Activated CD4-positive, alpha-beta memory T cell treated with anti-CD3 and anti-CD28 coated beads, Interleukin-2, amount 10 ng/mL, durations not matched to agents 7 days and 5 days (primary cell): ENCODE measurements around the gene LAMP2. TPM values are rescaled to one million over a fixed set of nuclear protein-coding genes. Genes with fewer than 3 reads are reported as not detected.
"Not testable (repeated sequence)": the region's sequence is repeated elsewhere in the genome, so short reads cannot be mapped to it uniquely, and the experiment has no call there.

ENCODE experiments used
- CTCF ChIA-PET: fragments of 350-600 bp; sonication (Branson Sonifier 250); formaldehyde crosslinking; loops from one replicate; lab custom pipeline; 2021; ENCODE audit warnings: antibody characterized with exemption, inconsistent platforms; lab: Charles Lee
- POLR2A ChIA-PET: fragments of 350-600 bp; sonication (Branson Sonifier 250); formaldehyde crosslinking; loops from one replicate; lab custom pipeline; 2021; ENCODE audit warnings: antibody characterized with exemption; lab: Charles Lee
- DNase-seq: peaks from one replicate; pipeline ENCODE4 v3.0.0-alpha.2; 2020
- H3K27ac Mint-ChIP-seq: one replicate; pipeline ENCODE4 v1.8.0; 2021; ENCODE audit warnings: mild to moderate bottlenecking, mixed read lengths
- H3K27me3 Mint-ChIP-seq: one replicate; pipeline ENCODE4 v1.8.0; 2021; ENCODE audit warnings: mixed read lengths
- H3K36me3 Mint-ChIP-seq: one replicate; pipeline ENCODE4 v1.8.0; 2021; ENCODE audit warnings: low read depth, mixed read lengths
- H3K4me1 Mint-ChIP-seq: one replicate; pipeline ENCODE4 v1.8.0; 2021; ENCODE audit warnings: mixed read lengths
- H3K4me3 Mint-ChIP-seq: one replicate; pipeline ENCODE4 v1.8.0; 2021; ENCODE audit warnings: mild to moderate bottlenecking, mixed read lengths
- H3K9me3 Mint-ChIP-seq: one replicate; pipeline ENCODE4 v1.8.0; 2021; ENCODE audit warnings: mixed read lengths
- total RNA-seq, 2 experiments: library from RNA; stranded (reverse); gene quantifications; one replicate each; pipeline ENCODE4 v1.2.3, GENCODE V29; 2021

LAMP2 gene
- 10 to 100 TPM; 59.4 to 60.3 TPM for total RNA-seq

DNA sequence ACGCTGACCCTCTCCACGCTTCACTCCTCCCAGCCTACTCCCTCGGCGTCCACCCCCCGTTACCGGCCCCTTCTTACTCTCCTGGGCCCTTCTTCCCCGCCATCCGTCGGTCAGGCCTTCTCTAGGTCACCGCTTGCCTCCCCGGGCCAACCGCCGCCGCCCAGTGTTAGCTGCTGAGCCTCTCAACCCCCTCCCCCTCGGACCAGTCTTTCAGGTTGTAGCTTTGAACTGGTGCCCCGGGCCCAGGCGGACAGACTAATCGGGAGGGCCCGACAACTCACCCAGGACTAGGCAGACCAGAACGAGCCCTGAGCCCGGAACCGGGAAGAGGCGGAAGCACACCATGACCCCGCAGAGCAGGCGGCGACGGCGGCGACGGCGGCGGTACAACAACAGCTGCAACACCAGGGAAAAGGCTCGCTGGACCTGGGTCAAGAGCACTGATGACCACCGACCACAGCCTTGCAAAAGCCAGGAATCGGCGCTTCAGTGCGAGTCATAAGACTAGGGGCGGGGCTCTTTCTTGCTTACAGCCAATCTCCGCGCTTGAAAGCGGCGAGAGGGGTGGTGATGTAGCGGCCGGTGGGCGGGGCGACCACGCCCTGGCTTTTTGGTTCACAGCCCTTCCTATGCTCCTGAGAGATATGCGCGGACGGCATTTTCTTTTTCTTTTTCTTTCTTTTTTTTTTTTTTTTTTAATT, at the start of gene LAMP2:
TSS of gene LAMP2 (minus strand) at position 472 of the 701 bp plus-strand sequence. CDS start at position 345, 127 bp downstream.
- no peaks in the 10 kb centered on the region for H3K9me3 Mint-ChIP-seq
- peak; percentile 86 for DNase-seq
- H3K4me1 Mint-ChIP-seq = peaks cover 22% of the 10 kb centered on the region
- peaks cover 2% of the 10 kb centered on the region for H3K27me3 Mint-ChIP-seq
- H3K36me3 Mint-ChIP-seq = peaks cover 9% of the 10 kb centered on the region
- ChIA-PET CTCF (interaction anchor here (1.8 kb wide), 1 partner anchor 17 kb away, joined by 10 read pairs; no protein-coding TSS in a partner anchor), POLR2A (interaction anchor here (0.7 to 2.7 kb wide), 4 partner anchors 9 to 19 kb away, joined by 3 to 19 read pairs (median 10); no protein-coding TSS in a partner anchor)
- H3K27ac Mint-ChIP-seq = peak within 1 kb of the TSS; percentile 86
- peak within 1 kb of the TSS; percentile 91 for H3K4me3 Mint-ChIP-seq

DNA sequence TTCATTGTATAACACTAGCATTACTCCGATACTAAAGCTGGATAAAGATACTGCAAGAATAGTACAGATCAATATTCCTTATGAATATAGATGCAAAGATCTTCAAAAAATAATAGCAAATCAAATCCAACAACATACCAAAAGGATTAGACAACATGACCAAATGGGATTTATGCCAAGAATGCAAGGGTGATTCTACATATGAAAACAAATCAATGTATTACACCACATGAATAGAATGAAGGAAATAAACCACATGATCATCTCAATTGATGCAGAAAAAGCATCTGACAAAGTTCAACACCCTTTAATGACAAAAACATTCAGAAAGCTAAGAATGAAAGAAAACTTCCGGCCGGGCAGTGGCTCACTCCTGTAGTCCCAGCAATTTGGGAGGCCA, 48.8 kb upstream of the LAMP2 start:
- Mint-ChIP-seq H3K4me1 (no peaks in the 10 kb centered on the region), H3K36me3 (peaks cover 2% of the 10 kb centered on the region), H3K9me3 (no peaks in the 10 kb centered on the region), H3K27ac (no peak overlapping the region), H3K4me3 (no peak overlapping the region), H3K27me3 (no peaks in the 10 kb centered on the region)
- POLR2A ChIA-PET = no interaction called here
- DNase-seq = no peak
- CTCF ChIA-PET = no interaction called here

DNA sequence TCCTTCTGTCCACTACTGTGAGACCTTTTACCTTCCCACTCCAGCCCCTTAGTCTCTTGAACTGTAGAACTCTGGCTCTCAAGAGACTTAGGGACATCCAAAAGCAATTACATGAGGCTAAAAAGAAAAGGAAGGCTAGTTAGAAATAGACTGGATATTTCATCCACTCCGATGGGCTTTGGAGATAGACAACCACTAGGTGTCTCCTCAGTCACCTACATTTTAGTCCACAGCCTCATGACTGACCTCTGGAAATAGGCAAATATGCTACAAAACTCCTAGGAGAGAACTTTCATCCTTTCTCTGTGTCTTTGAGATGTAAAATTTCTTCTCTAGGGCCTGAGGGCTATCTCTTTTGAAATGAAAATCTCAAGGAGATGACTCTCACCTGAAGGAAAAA, 45.1 kb upstream of the LAMP2 start:
- POLR2A ChIA-PET = no interaction called here
- H3K4me1 Mint-ChIP-seq = no peaks in the 10 kb centered on the region

DNA sequence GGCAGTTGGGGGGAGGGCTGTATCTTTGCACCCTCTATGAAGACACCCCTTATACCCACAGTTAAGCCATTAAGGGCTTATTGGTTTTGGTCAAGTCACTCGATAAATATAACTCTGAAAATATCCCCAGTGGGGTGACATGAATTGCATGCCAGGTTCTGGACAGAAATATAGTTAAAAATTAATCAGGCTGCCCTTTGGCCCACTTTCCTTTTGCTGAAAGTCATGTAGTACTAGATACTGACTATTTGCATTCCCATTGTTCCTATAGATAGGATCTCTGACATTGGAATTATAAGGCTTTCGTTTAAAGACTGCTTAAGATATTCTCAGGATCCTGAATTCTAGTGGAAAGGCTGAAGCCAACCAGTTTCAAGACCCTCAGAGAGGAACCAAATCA, 43.5 kb upstream of the LAMP2 start:
- H3K36me3 Mint-ChIP-seq = no peaks in the 10 kb centered on the region

More for the DNA sequence above, 45.1 kb upstream of the LAMP2 start:
- H3K27me3 Mint-ChIP-seq = no peaks in the 10 kb centered on the region
- H3K4me3 Mint-ChIP-seq = no peak overlapping the region
- no peak overlapping the region for H3K27ac Mint-ChIP-seq
- no peak for DNase-seq
- no peaks in the 10 kb centered on the region for H3K36me3 Mint-ChIP-seq
- no peaks in the 10 kb centered on the region for H3K9me3 Mint-ChIP-seq
- CTCF ChIA-PET = interaction anchor here (0.7 to 0.8 kb wide), 2 partner anchors 148 to 151 kb away, joined by 3 read pairs; no protein-coding TSS in a partner anchor

DNA sequence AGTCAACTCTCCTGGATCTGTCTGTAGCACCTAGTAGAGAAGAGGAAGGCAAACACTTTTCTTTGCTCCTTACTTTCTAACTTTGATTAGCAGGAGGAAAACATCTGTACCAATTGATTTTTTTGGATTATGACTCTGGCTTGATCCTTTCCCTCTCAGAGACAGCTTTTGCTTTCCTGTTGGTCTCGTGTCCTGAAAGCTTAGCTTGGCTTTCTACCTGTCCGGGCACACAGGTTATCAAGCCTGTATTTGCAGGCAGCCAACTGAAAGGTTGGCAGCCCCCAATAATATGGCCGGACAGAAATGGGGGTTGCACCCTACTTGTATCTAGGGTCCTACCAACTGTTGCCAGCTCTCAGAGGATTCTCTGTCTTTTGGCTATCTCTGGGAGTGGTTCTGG, 43.1 kb upstream of the LAMP2 start:
- H3K9me3 Mint-ChIP-seq = no peaks in the 10 kb centered on the region
- CTCF ChIA-PET = interaction anchor here (0.6 kb wide), 1 partner anchor 12 kb away, joined by 3 read pairs; no protein-coding TSS in a partner anchor
- no peaks in the 10 kb centered on the region for H3K4me1 Mint-ChIP-seq
- POLR2A ChIA-PET = no interaction called here
- no peak for DNase-seq
- H3K27ac Mint-ChIP-seq = no peak overlapping the region
- H3K27me3 Mint-ChIP-seq = no peaks in the 10 kb centered on the region
- H3K36me3 Mint-ChIP-seq = no peaks in the 10 kb centered on the region
- H3K4me3 Mint-ChIP-seq = no peak overlapping the region

More for the DNA sequence above, 43.5 kb upstream of the LAMP2 start:
- Mint-ChIP-seq H3K9me3 (no peaks in the 10 kb centered on the region), H3K27me3 (no peaks in the 10 kb centered on the region), H3K27ac (no peak overlapping the region), H3K4me1 (no peaks in the 10 kb centered on the region), H3K4me3 (no peak overlapping the region)
- DNase-seq = no peak
- ChIA-PET CTCF (no interaction called here), POLR2A (no interaction called here)

DNA sequence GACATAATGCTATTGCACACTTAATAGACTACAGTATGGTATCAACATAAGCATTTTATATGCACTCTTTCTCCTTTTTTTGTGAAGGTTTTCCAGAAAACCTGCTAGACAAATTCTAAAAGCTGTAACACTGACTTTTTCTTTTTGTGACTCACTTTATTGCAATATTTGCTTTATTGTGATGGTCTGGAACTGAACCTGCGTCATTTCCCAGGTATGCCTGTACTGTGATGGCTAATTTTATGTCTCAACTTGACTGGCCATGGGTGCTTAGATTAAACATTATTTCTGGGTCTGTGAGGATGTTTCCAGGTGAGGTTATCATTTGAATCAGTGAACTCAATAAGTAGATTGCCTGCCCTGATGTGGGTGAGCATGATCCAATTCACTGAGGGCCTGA, 35.5 kb upstream of the LAMP2 start:
- POLR2A ChIA-PET = no interaction called here
- DNase-seq = no peak
- H3K4me1 Mint-ChIP-seq = no peaks in the 10 kb centered on the region
- H3K27ac Mint-ChIP-seq = no peak overlapping the region
- no peaks in the 10 kb centered on the region for H3K36me3 Mint-ChIP-seq
- H3K9me3 Mint-ChIP-seq = no peaks in the 10 kb centered on the region
- CTCF ChIA-PET = no interaction called here
- H3K4me3 Mint-ChIP-seq = no peak overlapping the region
- H3K27me3 Mint-ChIP-seq = no peaks in the 10 kb centered on the region

DNA sequence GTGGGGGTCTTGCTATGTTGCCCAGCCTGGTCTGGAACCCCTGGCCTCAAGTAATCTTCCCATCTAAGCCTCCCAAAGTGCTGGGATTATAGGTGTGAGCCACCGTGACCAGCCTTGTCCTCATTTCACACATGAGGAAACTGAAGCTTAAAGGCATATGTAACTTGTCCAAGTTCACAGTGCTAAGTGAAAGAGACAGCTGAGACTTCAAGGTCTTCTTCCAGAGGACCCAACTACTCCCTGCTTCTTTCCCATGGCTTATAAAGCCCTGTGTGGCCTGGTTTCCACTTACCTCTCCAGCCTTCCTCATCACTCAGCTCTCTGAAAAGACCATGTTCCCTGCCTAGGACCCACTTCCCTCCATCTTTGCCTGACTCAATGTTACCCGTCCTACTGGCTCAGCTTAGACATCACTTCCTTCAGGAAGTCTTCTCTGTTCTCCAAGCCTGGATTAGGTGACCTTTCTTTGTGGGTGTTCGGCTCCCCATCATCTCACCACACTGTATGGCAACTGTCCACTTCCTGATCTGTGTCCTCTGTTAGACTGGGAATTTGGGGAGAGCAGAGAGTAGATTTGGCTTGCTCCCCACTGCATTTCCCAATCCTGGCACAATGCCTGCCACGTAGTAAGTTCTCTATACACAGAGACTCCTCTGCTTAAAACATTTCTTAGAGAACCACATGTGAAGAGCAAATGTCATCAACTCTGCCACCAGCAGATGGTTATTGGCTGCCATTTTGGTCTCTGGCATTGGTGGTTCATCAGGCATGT, 30.4 kb upstream of the LAMP2 start:
- H3K27me3 Mint-ChIP-seq = no peaks in the 10 kb centered on the region
- DNase-seq = no peak
- H3K4me1 Mint-ChIP-seq = peaks cover 7% of the 10 kb centered on the region
- no peaks in the 10 kb centered on the region for H3K9me3 Mint-ChIP-seq
- CTCF ChIA-PET = interaction anchor here (0.7 to 1.0 kb wide), 3 partner anchors 13 to 270 kb away, joined by 3 read pairs; no protein-coding TSS in a partner anchor
- H3K27ac Mint-ChIP-seq = no peak overlapping the region
- H3K4me3 Mint-ChIP-seq = no peak overlapping the region
- no peaks in the 10 kb centered on the region for H3K36me3 Mint-ChIP-seq
- POLR2A ChIA-PET = interaction anchor here (2.2 kb wide), 1 partner anchor 105 kb away, joined by 8 read pairs; the partner anchor contains the start of gene MCTS1

DNA sequence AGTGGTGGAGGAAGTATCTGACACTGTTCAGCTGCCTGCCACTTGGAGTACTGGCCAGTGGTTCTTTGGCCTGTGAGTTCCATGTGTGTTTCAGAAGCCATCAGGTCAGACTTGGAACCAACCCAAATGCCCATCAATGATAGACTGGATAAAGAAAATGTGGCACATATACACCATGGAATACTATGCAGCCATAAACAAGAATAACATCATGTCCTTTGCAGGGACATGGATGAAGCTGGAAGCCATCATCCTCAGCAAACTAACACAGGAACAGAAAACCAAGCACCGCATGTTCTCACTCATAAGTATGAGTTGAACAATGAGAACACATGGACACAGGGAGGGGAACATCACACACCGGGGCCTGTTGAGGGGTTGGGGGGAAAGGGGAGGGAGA, 21.0 kb upstream of the LAMP2 start:
- H3K9me3 Mint-ChIP-seq, H3K36me3 Mint-ChIP-seq, H3K27me3 Mint-ChIP-seq, H3K27ac Mint-ChIP-seq, POLR2A ChIA-PET, H3K4me3 Mint-ChIP-seq, CTCF ChIA-PET, DNase-seq: not testable (repeated sequence)
- peaks cover 30% of the 10 kb centered on the region for H3K4me1 Mint-ChIP-seq

DNA sequence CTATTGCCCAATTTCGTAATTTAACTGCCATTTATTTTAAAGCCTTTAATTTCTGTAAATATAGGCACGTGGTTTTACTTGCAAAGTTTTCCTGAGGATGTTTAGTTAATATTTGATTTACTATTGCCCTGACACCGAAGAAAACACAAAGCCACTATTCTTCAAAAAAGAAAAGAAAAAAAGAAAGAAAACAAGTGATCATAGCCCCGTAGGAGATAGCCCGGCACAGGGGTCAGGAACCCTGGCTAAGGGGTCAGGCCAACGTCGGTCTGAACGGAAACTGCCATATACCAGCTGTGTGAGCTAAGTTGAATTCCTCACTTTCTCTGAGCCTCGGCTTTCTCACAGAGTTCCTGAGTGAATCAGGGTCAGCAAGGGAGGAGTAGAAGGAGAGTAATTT, 17.7 kb upstream of the LAMP2 start:
- no peaks in the 10 kb centered on the region for H3K36me3 Mint-ChIP-seq
- no peak overlapping the region for H3K27ac Mint-ChIP-seq
- DNase-seq = no peak
- peaks cover 31% of the 10 kb centered on the region for H3K4me1 Mint-ChIP-seq
- POLR2A ChIA-PET = interaction anchor here (1.1 to 1.9 kb wide), 6 partner anchors 18 to 236 kb away, joined by 3 to 18 read pairs (median 10); partner anchors contain the start of genes CUL4B, LAMP2, MCTS1 and ZBTB33
- no peaks in the 10 kb centered on the region for H3K27me3 Mint-ChIP-seq
- no peak overlapping the region for H3K4me3 Mint-ChIP-seq
- CTCF ChIA-PET = interaction anchor here (1.0 to 2.4 kb wide), 11 partner anchors 9 to 238 kb away, joined by 3 to 11 read pairs (median 4); partner anchors contain the start of genes CUL4B, MCTS1 and ZBTB33
- no peaks in the 10 kb centered on the region for H3K9me3 Mint-ChIP-seq

DNA sequence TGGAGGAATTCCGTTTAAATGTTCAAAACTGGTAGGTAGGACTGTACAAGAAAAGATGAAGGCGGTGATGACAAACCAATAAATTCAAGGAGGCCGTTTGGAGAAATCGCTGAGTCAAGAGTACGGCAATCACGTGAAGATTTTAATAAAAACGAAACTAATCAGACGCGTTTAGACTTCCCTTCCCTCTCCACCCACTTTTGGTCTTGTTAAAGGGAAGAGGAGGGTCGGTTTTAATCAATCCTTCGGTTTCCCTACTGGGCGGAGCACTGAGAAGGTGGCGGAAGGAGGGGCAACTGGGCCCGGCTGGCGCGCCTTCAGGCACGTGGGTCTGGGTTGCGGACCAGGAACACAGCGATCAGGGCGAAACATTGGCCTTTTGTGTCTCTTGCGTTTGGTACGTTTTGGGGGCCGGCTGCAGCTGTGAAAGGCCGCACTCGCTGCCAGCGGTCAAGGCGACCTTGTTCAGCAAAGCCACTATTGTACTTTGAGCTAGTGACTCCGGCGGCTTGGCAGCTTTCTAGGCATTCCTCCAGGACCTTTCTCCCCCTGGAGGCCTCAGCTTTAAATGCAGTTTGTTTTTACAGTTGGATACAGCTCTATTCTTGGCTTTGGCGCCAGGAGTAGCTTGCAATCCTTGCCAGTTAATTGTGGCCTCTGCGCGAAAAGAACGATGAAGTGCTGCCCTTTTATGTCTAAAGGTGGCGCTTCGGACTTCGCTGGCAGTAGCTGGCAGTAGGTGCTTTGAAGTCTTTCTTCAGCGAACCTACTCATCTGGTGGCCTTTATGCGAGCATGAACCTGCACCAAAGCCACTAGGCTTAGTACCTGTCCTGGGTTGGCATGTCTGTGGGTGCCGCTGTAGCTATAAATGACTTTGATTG, 16.8 kb upstream of the LAMP2 start:
- Mint-ChIP-seq H3K27me3 (no peaks in the 10 kb centered on the region), H3K9me3 (no peaks in the 10 kb centered on the region), H3K4me3 (peak overlapping the region; percentile 76), H3K27ac (peak overlapping the region; percentile 95), H3K4me1 (peaks cover 31% of the 10 kb centered on the region), H3K36me3 (no peaks in the 10 kb centered on the region)
- ChIA-PET POLR2A (interaction anchor here (0.8 to 1.9 kb wide), 8 partner anchors 17 to 235 kb away, joined by 3 to 18 read pairs (median 8); partner anchors contain the start of genes C1GALT1C1, CUL4B, LAMP2 and MCTS1), CTCF (interaction anchor here (0.6 to 2.4 kb wide), 22 partner anchors 8 to 238 kb away, joined by 3 to 11 read pairs (median 4); partner anchors contain the start of genes CUL4B, LAMP2, MCTS1 and ZBTB33)
- peak; percentile 66 for DNase-seq

DNA sequence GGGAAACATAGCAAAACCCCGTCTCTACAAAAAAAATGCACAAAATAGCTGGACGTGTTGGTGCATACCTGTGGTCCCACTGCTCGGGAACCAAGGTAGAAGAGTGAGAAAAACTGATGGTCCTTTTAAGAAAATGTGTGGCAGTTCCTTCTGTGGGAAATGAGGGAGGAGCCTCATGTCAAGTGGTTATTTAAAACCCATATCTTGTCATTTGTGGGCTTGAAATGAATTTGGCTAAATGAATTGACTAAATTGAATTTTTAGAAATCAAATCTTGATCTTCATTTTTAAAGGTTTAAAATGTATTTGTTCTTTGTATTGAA, 16.2 kb upstream of the LAMP2 start:
- Mint-ChIP-seq H3K27ac (peak overlapping the region; percentile 95), H3K27me3 (no peaks in the 10 kb centered on the region), H3K4me3 (peak overlapping the region; percentile 76), H3K9me3 (no peaks in the 10 kb centered on the region), H3K36me3 (no peaks in the 10 kb centered on the region), H3K4me1 (peaks cover 31% of the 10 kb centered on the region)
- ChIA-PET POLR2A (interaction anchor here (1.3 to 1.9 kb wide), 4 partner anchors 14 to 76 kb away, joined by 4 to 18 read pairs (median 10); partner anchors contain the start of genes CUL4B and LAMP2), CTCF (interaction anchor here (0.6 to 2.4 kb wide), 7 partner anchors 10 to 179 kb away, joined by 3 to 11 read pairs (median 3); partner anchors contain the start of gene MCTS1)
- no peak for DNase-seq

DNA sequence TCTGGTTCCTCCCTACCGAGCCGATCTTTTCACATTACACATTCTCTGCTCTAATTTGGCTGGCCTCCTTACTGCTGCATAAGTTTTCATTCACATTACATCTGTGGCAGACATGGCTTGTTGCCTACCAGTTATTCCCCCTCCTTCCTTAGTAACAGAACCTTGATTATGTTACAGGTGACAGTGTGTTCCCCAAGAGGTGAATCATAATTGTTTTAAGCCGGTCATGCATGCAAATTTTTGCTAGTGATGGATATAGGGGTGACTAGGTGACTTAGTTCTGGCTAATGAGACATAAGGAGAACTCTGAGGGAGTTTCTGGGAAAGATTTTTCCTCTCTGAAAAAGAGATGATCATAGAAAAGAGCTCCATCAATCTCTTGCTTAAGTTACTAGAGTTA, 8.4 kb upstream of the LAMP2 start:
- Mint-ChIP-seq H3K9me3 (no peaks in the 10 kb centered on the region), H3K4me1 (no peaks in the 10 kb centered on the region), H3K4me3 (no peak overlapping the region), H3K27me3 (no peaks in the 10 kb centered on the region), H3K27ac (no peak overlapping the region), H3K36me3 (no peaks in the 10 kb centered on the region)
- no peak for DNase-seq
- ChIA-PET POLR2A (no interaction called here), CTCF (interaction anchor here (0.8 to 1.3 kb wide), 3 partner anchors 9 to 12 kb away, joined by 3 read pairs; no protein-coding TSS in a partner anchor)
